Amniotic epithelial cell (primary cell): ENCODE data around the gene FZR1.

Experiments used
- DNase-seq: peaks from one replicate; pipeline ENCODE4 v3.0.0-alpha.2; 2010; ENCODE audit warnings: low read depth

FZR1 gene

DNA sequence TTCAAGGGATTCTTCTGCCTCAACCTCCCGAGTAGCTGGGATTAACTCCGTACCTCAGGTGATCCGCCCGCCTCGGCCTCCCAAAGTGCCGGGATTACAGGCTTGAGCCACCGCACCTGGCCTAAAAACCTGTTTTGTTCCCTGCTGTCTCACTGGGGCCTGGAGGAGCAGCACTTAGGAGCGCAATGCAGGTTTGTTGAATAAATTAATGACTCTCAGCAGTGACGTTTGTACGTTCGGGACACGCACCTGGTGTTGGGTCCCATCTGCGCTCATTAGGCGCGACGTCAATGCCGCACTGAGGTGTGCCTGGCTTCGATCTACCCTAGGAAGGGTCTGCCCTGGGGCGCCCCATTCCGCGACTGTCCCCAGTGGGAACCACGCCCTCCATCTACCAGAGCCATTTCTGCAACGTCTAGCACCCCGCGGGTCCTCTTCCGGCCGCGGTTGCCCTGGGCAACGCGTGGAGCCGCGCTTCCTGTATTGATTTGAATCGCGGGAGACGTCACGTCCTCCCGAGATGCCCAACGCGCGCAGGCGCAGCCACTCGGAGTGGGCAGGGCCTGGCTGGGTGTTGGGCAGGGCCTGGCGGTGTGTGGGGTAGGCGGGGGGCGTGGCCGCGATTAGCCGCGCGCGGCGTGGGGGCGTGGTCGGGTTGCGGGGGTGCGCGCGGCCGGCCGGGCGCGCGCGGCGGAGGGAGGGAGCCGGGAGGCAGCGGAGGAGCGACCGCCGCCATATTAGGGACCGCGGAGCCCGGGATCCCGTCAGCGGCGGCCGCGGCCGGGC lies at the start of gene FZR1:
TSS of gene FZR1 (plus strand) at position 714 of the 786 bp plus-strand sequence. CDS start 16,679 bp downstream, outside the sequence.
- DNase-seq, result peak; percentile 95

DNA sequence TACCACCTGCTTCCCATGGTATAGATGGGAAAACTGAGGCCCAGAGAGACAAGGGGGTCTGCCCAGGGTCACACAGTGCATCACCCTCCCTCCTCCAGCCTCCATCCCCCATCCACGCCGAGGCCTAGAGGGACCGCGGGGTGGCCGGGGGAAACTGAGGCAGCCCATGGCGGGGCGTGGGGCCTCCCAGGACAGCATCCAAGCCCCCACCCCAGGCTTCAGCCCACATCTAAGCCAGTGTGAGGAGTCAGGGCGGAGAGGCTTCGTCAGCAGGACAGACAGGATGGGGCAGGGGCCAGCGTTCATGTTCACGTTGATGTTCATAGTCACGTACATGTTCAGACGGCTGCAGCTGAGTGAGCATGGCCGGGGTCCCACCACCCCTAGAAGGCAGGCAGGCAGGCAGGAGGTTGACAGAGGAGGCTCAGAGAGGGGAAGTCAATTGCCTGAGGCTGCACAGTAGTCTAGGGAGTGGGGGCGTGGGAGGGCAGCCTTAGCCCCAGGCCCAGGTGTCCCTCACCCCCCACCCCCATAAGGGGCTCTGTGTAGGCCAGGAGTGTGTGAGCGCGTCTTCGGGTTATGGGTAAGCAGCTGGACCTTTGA lies 49.1 kb upstream of the FZR1 start:
- DNase-seq, result no peak

DNA sequence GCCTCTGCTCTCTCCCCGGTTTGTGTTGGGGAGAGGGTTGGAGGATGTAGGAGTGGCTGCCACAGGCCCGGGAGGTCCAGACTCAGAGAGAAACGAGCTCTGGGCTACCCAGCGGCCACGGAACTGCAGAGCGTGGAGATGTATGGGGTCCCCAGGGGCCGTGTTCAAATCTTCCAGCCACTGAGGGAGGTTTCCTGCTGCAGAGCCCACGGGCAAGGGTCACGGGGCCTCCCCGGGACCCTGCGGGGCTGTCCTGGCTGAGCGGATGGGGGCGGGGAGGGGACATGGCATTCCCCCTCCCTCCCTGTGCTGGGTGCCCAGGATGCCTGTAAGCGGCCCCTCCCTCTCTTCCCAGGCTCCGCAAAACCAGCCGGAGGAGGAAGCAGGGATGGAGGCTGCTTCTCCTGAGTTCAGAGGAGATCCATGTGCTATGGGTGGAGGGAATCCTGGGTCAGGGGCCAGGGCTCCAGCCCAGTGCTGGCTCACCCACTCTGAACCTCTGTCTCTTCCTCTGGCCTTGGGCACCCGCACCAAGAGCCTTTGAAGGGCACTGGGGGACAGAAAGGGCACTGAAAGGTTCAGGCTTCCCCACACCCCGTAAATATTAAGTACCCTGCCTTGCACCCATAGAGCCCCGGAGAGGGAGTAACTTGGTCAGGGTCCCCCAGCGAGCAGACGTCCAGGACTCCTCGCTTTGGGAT lies 48.4 kb upstream of the FZR1 start:
- no peak for DNase-seq

DNA sequence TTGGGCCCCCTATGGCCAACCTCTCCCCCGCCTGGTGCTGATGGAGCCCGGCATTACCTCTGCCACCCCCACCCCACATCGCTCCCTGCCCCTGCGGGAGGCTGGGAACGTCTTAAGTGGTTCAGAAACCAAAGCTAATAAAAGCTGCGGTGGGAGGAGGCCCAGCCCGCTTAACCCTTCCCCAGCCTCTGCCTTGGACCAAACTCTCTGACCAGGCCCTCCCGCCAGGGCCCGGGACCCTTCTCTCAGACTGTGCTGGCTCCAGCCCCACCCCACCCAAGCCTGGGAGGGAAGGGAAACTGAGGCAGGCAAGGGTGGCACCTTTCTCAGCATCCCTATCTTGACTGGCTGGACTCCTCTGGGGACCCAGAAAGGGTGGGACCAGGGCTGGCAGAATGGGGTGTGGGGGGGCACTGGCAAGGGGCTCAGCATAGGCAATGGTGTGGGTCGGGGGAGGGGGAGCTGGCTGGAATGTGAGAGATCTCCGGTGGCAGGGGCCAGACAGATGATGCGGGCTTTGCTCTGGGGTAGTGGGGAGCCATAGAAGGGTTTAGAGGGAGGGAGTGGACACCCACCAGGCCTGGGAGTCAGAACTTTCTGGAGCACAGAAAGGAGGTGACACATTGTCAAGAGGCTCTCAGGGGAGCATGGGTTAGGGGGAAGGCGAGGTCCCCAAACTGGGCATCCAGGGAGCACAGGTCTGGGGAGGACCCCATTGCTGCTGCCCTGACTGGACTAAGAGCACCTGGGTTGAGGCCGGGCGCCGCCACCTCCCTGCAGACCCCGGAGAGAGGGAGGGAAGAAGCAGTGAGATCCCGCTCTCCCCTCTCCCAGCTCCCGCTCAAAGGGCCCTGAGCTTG lies 47.7 kb upstream of the FZR1 start:
- DNase-seq, result peak; percentile 37

DNA sequence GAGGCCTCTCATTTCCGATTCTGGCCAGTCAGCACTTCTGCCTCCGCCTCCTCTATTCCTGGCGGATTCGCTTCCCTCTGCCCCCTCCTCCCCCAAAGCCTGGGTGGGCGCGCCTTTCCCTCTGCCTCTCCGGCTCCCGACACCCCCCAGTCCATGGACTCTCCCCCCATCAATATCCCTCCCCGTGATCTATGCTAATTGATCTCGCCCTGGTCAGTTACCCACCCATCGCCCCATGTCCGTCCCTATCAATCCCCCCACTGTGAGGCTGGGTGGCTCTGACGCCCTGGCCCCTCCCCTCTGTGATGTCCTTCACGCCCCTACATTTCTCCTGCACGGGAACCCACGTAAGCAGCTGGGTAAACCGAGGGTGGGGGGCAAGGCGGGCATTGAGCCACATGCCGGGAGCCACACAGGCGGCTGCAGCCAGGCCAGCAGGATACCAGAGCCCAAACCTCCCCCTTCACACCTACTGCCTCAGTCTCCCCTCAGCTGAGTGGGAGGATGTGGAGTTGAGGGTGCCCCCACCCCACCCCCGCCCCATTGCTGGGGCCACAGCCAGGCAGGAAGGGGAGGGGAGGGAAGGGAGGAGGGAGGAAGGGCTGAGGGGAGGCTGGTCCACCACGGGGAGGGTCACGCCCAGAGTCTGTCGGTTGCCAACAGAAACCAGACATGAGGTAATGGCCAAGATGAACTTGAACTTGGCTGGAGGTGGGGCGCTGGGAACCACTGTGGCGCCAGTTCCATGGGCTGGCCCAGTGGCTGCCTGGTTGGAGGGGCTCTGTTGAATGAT lies 46.8 kb upstream of the FZR1 start:
- peak; percentile 94 for DNase-seq

DNA sequence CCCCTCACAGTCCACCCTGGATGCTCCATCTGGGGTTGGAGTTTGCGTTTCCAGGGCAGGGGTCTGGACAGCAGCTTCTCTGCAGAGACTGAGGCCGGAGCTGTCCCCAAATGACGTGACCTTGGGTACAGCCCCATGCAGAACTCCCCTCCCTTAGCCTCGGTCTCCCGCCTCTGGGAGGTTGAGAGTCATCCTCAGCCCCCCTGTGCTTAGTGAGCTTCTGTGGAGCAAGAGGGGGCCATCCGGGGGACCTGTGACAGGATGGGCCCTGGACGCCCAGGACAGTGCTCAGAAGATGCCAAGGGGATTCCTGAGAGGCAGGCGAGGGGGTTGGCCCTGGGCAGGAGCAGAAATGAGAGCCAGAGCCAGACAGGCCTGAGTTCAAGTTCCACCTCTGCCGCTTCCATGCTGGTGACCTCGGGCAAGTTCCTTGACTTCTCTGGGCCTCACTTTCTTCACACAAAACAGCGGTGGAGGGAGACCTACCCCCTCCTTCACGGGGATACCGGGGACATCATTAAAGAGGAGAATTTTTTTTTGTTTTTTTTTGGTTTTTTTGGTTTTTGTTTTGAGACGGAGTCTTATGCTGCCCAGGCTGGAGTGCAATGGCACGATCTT lies 46.0 kb upstream of the FZR1 start:
- no peak for DNase-seq

DNA sequence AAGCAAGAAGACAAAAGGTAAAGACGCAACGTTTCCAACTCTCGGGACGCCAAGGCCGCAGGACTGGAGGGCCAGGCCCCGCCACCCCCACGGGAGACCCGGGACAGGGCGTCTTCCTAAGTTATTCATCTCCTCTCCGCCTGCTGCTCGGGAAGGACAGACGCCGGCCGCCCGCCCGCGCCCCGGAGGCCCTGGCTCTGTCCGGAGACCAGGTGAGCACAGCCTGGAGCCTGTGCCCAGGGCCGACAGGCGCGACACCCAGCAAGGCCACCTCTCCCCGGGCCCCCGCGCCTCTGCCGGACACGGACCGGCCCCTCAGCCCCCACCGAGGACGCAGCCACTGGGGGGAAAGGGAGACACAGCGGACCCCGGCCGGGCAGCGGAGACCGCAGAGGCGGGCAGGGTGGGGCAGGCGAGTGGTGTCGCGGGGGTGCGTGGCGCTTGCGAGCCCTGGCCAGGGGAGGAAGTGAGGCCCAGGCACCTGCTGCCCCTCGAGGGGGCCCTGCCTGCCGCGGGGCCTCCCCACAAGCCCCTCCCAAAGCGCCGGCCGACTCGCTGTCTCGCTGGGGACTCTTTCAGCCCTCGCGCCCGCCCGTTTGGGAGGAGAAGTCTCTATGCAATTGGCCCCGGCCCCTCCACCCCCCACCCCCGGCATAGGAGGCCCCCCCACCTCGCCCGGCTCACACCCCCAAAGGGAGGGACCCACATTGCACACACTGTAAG lies 43.0 kb upstream of the FZR1 start:
- no peak for DNase-seq

DNA sequence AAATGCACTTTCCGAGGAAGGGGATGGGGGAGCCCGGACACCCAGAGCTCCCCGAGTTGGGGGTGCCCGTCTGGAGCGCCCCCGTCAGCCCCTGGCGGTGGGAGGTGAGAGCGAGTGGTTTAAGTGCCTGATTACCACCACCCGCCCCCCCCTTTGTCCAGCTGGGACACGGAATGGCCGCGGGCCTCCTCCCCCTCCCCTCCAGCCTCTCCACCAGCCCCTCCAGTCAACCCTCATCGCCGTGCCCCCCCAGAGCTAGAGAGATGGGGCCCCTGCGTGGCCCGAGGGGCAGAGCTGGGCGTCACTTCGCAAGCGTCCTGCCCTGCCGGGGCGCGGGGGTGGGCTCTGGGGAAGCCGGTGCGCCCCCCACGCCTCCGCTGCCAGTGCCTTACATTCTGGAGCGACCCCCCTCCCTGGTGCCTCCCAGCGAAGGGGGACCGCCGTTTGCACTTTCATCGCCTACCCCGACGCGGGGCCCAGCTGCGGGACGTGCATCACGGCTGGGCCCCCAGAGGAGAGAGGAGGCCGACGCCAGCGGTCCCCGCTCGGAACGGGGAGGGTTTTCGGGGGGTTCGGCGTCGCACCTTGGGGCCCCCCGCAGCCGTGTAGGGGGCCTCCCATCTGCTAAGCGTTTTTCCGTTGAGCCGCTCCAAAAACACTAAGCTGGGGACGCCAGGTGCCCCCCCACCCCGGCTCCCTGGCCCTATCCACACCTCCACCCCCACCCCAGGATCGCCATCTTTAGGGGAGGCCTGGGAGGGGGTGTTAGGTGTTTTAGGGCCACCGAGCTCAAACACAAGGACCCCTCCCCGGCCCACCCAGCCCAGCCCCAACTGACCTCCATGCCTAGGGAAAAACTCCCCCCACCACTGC lies 42.2 kb upstream of the FZR1 start:
- DNase-seq, result no peak

DNA sequence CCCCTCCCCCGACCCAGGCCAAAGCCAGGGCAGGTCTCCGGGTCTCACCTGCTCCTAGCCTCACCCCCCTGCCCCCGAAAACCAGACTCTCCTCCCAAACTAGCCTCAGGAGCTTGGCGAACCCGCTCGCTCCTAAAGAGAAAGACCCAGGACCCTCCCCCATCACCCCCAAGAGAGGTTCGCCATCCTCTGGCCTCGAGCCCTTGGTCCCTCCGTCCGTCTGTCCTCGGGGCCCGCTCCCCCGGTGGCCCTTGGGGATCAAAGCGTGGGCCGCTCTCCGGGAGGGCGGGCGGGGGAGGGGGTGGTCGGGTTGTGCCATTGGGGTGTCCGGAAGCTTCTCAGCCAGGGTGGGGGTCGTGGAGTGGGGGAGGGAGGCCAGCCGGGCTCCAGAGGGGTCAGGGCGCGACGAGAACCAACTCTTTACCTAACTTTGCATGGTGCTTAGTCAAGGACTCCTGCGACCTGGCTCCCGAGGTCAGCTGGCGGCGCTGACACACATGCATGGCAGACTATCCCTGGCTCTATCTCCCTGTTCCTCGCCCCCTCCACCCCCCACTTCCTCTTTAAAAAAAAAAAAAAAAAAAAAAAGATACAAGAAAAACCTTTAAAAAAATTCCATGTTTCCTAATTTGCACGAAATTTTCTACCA lies 41.4 kb upstream of the FZR1 start:
- peak; percentile 34 for DNase-seq

DNA sequence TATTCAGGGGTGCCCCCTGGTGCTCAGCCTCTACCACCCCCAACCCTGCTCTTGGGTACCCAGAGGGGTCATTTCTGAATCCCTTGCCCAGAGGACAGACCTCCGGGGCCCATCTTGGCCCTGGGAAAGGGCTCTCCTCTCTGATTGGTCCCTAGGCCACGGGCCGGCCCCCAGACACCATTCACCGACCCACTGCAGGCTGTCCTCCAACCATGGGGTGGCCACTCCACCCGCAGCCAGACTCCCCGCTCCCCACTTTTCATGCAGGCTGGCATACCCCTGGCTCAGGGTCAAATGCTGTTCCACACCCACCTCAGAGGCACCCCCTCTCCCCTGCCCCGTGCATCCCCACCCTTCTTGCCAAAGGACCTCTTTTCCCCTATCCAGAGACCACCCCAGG lies 40.6 kb upstream of the FZR1 start:
- no peak for DNase-seq

DNA sequence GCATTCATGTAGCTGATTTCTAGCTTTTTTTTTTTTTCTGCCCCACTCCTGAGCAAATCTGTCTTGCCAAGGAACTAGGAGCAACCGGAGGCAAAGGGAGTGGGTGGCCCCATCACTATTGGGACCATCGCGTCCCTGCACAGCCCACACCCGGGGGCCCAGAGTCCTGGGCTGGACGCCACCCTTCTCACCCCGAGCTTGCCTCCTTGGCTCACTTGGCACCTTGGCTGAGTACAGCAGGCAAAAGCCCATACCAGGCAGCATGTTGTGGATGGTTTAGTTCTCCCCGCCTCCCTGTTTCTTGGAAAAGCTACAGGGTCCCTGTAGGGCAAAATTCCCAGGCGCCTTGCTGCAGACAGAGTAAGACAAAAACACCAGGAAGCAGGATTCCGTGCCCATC lies 39.5 kb upstream of the FZR1 start:
- DNase-seq, result no peak

DNA sequence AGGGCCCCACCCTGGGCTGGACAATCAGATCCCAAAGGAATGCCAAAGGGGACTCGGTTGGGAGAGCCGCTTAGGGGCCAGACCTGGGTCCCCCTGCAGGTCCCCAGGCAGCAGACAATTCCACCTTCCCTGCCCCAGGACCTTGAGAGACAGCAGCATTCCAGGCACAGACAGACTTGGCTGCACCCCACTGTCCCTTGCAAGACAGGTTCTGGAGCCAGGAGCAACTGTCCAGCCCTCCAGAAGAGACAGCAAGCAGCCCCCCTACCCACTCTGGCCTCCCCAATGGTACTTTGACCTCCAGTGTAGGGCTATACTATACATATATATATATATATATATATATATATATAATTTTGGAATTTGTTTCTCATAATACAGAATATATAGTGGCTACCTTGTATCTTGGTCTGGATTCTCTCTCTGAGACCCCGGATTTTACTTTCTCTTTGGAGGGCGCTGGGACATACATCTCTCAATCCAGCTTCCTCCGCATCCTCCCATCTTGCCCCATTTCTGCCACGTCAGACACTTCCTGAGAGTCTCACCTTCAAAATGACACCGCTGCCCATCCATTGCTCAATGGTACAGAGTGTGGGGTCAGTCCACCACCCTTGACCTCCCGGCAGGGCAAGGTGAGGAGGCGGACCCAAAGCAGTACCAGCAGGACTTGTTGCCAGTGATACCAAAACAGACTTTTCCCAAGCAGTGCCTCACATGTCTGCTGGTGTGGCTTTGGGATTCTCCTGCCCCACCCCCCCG lies 38.5 kb upstream of the FZR1 start:
- no peak for DNase-seq

DNA sequence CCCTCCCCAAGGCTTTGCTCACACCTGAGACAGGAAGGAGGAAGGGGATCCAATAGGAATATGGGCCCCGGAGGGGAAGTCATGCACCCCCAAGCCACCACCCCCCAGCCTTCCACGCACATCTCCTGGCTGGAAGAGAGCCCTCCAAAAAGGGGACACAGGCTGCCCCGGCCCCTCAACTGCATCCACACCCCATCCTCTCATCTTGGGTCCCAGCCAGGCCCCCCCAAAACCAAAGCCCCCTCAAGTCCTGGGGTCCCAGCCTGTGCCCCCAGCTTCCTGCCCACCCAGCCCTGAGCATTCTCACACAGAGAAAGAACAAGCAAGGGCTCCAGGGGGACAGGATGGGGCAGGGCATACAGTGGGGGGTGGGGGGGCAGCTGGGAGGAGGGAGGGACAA lies 37.9 kb upstream of the FZR1 start:
- DNase-seq, result no peak

DNA sequence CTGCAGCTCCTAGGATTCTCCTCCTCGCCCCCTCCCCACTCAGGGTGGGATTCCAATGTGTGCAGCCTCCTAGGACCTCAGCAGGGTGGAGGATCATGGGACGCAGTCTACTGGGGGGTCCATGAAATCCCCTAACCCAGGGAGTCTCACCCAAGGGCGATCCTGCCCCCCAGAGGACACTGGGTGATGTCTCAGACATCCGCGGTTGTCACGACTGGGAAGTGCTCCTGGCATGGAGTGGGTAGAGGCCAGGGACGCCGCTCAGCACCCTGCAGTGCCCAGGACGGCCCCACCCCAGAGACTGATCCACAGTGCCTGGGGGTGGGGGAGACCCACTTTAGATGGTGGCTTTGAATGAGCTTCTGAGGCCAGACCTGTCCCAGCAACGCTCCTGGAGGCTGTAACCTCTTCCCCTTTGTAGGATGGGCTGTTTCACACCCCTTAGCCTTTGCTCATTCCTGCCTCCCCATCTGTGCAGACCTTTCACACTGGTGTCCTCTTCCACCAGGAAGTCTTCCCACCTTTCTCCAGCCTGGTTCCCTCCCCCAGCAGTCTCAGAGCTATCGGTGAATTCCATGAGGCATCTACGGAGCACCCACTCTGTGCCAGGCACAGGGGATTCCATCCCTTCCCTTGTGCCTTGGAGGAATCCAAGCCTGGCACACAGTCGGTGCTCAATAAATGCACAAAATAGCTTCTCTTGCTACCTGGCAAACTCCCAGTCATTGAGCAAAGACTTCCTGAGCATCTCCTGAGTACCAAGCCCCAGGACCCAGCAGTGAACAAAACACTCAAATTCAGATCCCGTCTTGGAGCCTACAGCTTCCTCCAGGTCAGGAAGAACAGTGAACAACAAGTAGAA lies 36.2 kb upstream of the FZR1 start:
- DNase-seq, result no peak

DNA sequence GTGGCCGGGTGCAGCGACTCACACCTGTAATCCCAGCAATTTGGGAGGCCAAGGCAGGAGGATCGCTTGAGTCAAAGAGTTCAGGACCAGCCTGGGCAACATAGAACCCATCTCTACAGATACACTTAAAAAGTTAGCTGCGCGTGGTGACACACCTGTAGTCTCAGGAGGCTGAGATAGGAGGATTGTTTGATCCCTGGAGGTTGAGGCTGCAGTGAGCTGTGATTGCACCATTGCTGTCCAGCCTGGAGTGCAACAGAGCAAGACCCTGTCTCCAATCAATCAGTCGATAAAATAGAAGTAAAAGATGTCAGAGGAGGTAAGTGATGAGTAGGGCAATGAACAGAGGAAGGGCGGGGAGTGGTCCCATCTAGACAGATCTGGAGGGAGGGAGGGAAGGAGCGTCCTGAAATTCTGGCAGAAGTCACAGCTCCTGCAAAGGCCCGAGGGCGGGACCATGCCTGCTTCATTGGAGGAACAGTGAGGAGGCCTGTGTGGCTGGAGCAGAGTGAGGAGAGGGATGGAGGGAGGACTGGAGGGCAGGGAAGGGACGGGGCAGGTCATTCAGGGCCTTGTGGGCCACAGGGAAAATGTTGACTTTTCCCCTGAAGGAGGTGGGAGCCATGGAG lies 35.5 kb upstream of the FZR1 start:
- no peak for DNase-seq

DNA sequence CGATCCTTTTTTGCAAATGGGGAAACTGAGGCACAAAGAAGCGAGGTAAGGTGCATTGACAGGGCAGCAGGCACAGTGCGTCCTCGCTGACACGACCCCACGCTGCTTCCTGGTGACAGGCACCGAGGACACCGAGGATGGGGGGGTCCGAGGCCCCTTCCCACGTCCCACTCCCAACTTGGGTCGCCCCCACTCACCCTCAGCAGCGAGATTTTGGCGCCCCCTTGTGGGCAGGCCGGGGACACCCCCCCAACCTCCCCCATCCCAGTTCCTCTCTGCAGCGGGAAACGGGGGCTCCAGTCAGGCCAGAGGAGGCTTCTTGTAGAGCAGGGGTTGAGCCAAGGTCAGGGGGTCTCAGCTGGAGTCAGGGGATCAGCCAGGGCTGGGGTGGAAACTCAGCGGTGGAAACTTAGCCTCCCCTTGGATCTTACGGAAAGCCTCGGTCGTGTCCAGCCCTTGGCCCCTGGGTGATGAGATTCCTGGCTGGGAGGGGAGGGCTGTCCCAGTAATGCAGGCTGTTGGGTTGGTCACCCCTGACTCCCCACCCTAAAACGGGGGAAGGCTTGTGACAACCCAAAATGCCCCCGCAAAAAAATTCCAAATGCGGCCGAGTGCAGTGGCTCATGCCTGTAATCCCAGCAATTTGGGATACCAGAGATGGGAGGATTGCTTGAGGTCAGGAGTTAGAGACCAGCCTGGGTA lies 34.0 kb upstream of the FZR1 start:
- DNase-seq, result no peak
